Endometrium (tissue), 2 donors: ENCODE results near the gene MOXD1.

ENCODE experiments used
- FAIRE-seq: peaks from 2 replicates; lab custom pipeline; 2012; peaks lifted over from hg19 to GRCh38; lab: Jason Lieb, UNC
- donor health status: control.
- donor health status: control.

Gene MOXD1

DNA sequence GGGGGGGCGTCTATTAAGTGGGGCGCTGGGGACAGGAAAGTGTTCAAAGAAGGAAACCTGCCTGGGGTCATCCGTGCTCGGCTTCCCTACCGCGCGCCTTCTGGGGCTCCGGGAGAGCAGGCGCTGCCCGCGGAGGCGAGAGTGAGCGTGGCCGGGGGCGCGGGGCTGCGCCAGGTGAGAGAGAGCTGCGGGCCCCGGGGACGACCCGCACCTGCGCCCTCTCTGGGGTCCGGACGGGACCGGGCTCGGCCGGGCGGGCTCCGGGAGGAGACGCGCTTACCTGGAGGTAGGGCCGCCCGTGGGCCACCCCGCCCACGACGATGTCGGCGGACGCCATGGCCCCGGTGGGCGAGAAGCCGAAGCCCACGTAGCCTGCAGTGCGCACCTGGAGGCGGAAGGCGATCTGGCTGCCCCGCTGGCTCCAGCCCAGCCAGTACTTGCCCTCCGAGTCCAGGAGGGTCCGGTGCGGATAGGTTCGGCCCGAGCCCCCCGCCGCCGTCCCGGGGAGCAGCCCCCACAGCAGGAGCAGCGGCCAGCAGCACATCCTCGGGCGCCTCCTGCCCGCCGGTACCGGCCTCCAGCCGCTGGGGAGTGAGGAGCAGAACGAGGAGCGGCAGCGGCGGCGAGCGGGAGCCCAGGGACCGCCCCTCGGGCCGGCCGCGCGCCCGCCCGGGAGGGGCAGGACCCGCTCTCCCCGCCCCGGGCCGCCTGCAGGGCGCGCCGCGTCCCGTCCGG, at the start of gene MOXD1:
TSS of gene MOXD1 (minus strand) at position 593 of the 735 bp plus-strand sequence. CDS start at position 544, 49 bp downstream.
- no peak for FAIRE-seq

DNA sequence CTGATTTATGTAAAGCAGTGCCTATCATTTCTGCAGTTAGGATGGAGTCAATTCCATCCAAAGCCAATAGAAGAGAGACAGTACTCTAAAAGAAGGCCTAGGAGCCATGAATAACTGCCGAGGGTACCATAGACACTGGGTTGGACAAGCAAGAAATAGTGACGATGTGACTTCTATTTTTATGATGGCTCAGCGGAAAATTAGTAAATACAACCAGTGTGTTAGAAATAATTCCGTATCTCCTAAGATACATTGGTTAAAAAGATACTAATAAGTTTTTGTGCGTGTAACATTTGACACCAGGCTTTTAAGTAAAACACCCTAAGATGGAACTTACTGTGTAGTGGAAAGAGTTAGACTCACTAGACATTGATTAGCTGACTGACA, 45.6 kb upstream of the MOXD1 start:
- no peak for FAIRE-seq

DNA sequence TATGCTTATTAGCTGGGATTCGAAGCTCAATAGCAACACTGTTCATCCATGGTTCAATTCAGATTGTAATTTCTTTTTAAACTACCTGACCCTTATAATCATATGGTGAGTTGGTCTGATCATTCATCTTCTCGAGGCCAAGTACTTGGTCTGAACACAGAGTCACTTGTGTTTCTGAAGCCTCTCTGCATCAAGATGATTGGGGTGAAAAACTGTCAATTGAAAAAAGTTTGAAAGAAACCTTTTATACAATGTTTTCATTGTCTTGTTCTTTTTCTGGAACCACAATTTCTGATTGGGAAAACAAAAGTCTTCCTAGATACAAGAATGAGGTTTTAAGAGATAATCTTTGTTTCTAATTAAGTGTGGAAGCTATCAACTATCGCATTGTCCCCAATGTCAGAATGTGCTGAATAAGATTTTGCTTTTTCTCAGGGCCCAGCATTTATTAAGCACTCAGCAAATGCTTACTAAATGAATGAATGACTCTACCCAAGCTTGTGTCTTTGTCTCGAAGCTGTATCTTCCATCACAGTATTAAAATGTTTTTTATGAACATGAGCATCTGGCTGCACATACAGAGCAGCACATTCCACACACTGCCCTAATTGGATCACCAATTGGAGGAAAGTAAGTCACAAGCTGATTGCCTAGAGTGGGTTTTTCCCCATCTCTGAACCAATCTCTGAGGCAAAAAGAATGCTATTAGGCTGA, 45.0 kb upstream of the MOXD1 start:
- no peak for FAIRE-seq

DNA sequence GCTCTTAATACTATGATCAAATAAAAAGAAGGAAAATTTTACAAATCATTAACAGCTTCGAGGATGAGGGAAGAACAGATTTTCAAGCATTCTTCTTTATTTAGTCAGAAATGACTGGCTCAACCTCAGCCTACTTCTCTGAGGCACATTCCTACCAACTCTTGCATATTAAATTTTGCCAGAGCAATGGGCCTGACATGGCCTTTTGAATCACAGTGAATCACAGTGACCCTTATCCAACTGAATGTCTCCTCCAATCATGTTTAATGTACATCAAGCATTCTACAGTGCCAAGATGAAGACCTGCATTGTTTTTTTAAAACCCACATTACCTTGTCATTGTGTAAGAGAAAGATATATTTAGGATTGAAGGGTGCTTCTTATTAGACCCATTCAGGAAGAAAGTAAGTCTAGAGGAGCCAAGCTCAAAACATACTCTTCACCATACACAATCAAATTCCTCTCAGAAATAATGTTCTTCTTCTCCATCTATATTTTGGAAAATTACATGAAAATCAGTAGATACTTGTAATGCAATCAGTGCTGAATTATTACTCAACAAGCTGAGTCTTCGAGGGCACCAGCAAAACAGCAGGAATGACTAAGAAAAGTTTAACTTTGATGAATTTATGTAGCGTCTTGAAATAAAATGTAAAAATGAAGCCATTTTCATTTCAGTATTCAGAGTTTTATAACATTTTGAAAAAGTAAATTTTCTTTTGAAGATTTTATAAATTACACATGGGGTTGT, 44.1 kb upstream of the MOXD1 start:
- peak; percentile 12 for FAIRE-seq

DNA sequence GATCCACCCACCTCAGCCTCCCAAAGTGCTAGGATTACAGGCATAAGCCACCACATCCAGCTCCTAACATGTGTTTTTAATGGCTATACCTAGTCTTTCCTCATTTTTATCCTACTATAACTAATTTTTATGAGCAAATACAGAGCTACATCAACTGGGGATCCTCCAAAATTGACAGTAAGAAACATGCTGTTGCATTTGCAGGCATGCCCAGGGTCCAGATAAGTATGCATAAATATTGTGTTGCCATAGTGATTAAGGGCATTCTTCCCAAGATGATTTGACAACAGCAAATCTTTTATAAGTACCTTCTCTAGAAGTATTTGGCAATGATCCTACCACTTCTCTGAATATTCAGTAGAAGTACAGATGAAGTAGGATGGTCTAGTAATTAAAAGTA, 41.9 kb upstream of the MOXD1 start:
- FAIRE-seq: no peak

DNA sequence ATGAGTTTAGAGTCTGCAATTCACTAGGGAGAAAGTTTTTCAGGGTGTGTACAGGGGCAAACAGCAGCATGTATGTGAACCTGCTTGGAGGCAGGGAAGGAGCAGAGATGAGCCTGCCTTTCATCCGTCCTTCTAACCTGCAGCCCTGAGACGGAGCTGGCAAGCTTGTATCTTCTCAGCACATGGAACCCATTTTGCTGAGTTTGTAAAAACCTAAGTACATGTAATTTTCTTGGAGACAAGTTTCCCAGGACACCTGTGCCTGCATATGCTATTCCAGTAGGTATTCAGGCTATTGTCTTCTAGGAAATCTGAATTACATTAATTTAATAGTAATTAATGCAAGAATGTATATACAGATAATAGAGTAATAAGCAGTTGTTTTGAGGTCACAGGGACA, 28.8 kb upstream of the MOXD1 start:
- FAIRE-seq: no peak

DNA sequence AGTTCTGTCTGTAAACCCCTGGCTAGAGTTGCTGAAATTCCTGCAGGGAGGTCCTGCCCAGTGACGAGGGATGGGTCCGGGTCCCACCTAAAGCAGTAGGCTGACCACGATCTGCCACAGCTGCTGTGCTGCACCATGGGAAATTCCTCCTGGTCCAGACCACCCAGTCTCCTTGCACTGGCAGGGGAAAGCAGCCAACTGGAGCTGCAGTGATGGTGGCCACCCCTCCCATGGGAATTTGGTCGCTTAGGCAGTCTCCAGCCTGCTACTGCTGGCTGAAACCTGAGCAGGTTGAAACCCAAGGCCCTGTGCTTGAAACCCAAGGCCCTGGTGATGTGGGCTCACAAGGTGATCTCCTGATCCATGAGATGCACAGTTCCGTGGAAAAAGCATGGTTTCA, 23.9 kb upstream of the MOXD1 start:
- no peak for FAIRE-seq

DNA sequence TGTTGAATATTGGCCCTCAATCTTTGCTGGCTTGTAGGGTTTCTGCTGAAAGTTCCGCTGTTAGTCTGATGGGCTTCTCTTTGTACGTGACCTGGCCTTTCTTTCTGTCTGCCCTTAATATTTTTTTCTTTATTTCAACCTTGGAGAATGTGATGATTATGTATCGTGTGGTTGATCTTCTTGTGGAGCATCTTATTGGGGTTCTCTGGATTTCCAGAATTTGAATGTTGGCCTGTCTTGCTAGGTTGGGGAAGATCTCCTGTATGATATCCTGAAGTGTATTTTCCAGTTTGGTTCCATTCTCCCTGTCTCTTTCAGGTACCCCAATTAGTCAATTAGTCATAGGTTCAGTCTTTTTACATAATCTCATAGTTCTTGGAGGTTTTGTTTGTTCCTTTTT, 22.6 kb upstream of the MOXD1 start:
- FAIRE-seq: no peak

DNA sequence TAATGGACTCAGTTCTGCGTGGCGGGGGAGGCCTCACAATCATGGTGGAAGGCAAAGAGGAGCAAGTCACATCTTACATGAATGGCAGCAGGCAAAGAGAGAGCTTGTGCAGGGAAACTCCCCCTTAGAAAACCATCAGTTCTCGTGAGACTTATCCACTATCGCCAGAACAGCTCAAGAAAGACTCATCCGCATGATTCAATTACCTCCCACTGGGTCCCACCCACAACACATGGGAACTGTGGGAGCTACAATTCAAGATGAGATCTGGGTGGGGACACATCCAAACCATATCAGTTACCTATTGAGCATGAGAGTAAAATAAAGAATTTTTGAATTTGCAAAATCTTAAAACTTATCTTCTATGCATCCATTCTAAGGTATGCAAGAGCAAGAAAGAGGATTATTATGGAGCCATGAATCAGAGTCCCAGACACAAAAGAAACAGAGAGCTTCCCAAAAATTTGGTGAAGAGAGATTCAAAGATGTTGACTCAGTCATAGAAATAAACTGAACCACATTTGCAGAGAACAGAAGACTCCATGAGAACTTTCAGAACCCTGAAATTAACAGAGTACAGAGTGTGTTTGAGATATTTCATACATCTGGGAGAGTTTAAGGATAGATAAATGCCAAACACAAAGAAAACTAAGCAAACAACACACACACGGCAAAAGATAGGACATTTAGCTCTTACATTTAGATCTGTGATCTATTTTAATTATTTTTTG, 17.1 kb upstream of the MOXD1 start:
- FAIRE-seq: no peak

DNA sequence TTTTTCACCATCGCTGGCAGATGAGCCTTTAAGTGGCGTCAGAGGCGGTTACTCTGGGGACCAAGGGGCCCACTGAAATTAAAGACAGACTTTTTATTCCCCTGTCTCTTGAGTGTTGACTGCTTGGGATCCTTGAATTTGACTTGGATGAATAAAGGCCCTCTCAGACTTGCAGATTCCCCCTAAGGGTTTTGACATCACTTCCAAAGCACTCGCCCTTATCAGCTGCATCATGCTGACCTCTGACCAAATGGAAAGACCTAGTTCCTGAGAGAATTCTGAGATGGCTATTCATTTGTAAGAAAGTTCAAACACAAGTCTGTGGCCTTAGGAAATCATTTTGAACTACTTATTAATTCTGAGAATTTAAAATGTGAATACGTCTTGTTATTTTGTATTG, 13.5 kb upstream of the MOXD1 start:
- FAIRE-seq: no peak

DNA sequence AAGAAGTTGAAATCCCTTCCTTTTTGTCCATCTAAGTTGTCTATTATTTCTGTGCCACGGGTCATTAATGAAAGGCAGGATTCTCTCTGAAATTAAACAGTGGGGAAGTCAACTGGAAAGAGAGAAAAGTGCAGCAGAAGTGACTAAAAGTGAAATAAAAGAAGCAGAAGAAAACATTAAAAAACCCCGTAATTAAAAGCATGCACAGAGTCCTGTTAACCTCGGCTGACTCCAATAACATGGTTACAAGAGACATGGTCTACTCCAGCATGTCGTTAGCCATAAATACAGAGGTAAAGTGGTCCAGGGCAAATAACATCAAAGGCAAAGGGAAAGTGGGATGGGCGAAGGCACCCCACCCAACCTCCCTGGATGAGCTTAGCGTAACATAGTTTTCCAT, 13.0 kb upstream of the MOXD1 start:
- no peak for FAIRE-seq

DNA sequence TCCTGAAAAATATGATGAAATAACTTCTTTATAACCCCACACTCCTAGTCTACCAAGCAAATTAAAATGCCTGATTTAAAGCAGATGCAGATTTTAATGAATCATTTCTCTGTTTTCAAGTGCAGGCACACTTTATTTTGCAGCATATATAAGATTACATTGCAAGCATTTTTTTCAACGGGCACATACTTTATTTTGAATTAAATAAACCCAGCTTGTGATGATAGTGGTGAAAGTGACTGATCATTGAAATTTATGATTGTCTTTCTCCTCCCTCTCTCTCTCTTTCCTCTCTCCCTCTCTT, 12.2 kb upstream of the MOXD1 start:
- FAIRE-seq: no peak

DNA sequence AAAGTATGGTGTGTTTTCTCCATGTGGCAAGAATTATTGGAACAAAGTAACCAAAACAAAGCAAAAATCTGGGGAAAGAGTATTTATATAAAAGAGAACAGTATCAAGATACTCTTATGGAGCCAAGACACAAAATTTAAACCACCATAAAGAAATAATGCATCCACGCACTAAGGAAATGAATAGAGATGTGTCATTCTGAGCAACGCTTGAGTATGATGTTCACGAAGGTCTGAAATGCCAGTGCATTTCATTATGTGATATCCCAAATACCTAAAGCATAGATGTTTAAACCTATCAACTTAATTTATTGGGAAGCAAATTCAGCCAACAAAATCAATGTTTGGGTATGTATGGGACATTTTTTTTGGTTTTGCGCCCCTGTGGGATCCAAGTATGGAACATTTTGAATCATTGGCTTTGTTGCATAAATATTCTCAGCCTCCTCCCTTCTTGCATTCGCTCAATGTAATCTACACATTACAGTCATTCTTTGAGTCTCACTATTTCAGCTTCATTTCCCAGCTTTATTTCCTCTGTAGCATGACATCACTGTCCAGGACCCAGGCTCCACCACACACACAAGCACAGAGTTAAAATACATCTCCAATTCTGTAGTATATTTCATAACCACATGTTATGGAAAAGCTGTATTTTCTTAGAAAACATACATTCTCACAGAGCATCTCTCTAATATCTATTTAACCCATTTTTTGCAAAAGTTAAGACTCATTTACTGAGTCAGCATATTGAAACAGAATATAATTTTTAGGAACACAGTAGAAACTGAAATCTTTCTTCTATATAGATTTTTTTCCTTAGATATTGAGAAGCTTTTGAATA, 11.6 kb upstream of the MOXD1 start:
- no peak for FAIRE-seq

DNA sequence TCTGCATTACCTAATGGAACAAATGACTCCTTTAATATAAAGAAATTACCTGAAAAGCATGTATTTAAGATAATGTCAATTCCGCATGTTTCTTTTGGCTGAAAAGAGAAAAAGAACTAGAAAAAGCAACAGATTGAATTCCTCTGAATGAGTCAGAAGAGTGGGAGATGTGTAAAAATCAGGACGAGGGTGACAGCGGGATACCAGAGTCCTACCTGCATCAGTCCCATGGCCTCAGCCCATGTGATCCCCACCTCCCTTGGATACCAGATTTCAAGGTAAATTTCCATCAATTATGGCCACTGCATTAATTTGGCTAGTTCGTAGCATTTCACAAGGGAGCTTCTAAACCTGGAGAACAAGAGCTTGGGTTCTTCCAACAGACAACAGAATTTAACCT, 10.0 kb upstream of the MOXD1 start:
- no peak for FAIRE-seq

DNA sequence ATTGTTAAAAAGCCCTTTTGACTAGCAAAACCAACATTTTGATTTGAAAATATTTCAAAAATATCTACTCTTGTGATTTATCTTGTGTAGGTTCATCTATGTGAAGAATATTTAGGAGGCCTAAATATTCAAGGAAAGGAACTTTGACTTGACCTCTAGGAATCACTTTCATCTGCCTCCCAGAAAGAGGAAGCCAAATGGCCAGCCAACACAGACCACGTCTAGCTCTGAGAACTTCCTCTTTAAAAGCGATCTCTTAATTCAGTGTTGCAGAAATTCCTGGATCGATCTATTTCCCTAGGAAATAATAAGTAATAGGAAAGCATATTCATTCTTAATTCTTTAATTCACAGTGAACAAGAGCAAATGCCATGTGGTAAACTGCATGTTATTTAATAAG, 9.6 kb upstream of the MOXD1 start:
- no peak for FAIRE-seq

DNA sequence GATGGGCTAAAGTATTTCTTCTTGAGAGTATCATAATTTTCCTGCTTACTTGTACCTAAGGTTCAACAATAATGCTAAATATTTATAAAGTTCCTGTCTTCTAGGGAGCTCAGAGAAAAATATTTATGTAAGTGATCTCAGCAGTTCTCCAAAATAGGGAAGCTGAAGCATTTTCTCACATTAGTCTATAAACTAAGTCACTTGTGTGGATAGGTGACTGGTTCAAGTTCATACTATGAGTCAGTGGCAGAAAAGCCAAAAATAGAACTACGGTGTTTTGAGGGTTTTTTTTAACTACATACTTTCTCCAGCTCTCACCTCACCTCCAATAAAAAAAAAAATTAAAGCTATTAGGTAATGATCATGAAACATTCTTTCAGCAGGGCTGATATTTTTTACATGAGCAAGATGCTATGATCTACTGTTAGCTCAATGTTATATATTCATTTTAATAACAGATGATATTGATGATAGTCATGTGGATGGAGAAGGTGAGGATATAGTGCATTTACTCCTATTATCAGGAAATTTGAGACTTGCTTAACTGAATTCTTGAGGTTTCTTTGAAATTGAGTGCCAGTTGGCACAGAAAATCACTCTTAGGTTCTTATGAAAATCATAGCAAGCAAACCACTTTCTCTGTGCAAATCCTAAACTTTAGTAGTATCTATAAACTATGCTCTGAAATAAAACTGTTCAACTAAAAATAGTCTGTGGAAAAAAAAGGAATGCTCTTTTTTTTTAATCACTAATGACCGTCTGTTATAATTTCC, 4.1 kb upstream of the MOXD1 start:
- no peak for FAIRE-seq

DNA sequence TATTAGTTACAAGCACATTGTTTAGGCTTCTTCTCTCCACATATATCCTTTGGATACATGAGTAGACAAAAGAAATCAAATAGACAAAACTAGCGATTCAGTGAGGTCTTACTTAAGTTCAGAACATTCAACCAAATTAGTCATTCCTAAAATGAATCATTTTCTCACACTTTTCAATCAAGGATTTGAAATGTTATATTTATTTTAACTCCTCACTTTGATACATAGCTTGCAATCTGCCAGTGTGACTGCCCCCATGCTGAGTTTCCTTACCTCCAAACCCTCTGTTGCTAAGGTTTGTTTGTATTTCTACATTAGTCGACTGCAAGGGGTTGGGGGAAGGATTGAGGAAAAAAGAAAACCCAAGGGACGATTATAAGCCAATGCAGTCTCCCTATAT, 3.5 kb upstream of the MOXD1 start:
- no peak for FAIRE-seq

DNA sequence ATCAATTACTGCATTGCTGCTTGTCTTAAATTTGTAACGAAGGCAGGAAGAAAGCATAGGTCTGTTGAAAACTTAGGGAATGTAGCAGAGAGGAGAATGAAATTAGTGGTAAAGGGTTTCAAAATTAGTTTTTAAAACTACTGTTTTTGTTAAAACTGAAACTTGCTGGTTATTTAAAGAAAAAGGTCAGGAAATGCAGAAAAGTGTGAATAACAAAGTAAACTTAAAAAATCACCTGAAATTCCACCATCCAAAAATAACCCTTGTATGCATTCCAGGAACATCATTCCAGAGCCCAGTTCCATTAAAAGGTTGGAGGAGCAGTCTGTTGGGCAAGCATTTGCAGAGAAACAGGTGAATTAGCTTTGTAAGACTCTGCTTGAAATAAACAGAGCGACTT, 3.1 kb upstream of the MOXD1 start:
- FAIRE-seq: no peak

DNA sequence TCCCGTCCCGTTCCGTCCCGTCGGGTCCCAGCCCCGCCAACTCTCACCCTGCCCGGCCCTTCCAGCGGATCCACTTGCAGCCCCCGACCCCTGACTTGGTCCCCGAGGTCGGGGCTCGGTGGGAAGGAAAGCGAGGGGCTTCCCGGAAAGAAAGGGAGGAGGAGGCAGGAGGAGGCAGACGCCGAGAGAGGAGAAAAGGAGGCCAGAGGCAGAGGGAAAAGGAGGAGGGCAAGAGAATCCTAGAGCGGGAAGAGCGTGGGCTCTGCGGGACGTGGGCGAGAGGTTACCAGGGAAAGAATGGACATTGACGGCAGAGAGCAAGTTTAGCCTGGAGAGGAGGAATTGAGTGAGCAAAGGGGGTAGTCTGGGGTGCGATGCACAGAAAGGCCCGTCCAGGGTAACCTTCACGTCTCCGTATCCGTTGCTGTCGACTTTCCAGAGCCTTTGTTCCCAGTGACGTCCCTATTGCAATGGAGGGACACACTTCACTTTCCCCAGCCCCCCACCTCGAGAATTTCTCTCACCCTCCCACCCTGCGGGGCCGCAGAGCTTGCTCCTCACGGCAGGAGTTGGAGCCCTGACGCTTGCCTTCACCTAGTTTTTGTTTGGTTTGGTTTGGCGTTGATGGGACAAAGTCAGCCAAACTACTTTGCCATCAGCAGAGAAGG, 477 bp upstream of the MOXD1 start:
- FAIRE-seq: no peak

DNA sequence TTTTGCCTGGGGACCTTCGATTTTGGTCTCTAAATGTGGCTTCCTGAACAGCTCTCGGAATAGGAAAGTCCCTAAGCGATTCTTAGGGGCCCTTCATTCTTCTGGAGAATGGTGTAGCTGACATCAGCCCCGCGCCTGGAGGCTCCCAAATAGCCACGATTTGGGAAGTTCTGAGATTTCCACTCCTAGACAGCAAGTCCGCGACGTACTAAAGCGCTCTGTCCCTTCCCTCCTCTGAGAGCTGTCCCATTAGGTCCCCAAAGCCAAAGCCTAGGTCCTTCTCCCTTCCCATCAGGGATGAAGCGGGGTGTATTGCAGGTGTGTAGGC, 756 bp downstream of the MOXD1 start:
- FAIRE-seq: no peak
